ENCODE results near the gene CLASP1. TPM values are rescaled to one million over a fixed set of nuclear protein-coding genes. Genes with fewer than 3 reads are reported as not detected.

The CLASP1 gene
- total RNA-seq, 4 donors from 2014 or later = 28.9 to 58.0 (median 41.9) TPM

GRCh38 chr2:121417826-121418225 is 231.4 kb downstream of the CLASP1 start:
- Histone ChIP-seq H3K36me3 (peaks cover 4 to 94% (median 17%) of the 10 kb centered on the region in 3 donors), H3K4me3 (no peak overlapping the region), H3K9me3 (no peaks in the 10 kb centered on the region), H3K4me1 (no peaks in the 10 kb centered on the region), H3K27ac (no peak overlapping the region), H3K27me3 (no peaks in the 10 kb centered on the region)
- intact Hi-C loops (cut with DNase I) = no loop called here
- no peak for DNase-seq
- TF ChIP-seq CTCF (IDR thresholded peaks at IDR 0.05) = no peak
- WGBS, 2 donors = 72 to 76% methylated on average over 4 of the region's 4 CpGs

DNA sequence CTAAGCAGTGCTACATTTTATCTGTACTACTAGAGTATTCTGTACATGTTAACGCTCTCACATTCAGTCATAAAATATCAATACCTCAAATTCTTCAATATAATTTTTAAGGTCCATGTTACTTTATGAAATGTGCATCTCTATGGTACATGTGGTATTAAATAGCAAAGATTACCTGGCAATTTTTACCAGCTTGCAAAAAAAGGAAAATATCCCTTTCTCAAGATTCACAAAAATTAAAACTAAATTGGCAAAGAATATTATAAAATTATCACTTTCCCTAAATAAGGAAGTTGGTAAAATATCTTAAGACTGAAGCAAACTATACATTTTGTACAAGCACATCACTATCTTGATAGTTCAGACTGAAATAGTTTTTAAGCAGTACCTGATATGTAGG is 233.5 kb downstream of the CLASP1 start:
- DNase-seq = no peak
- Histone ChIP-seq H3K27ac (no peak overlapping the region), H3K27me3 (no peaks in the 10 kb centered on the region), H3K4me1 (no peaks in the 10 kb centered on the region), H3K9me3 (no peaks in the 10 kb centered on the region), H3K36me3 (peaks cover 0 to 84% (median 17%) of the 10 kb centered on the region in 3 donors), H3K4me3 (no peak overlapping the region)
- intact Hi-C loops (cut with DNase I) = no loop called here
- no peak for TF ChIP-seq CTCF (IDR thresholded peaks at IDR 0.05)
- no peak for TF ChIP-seq POLR2A (IDR thresholded peaks at IDR 0.05)
- 94 to 100% methylated on average over 1 of the region's 1 CpG for WGBS, 2 donors

- H3K9me3 ChIP-seq = no peaks in the 10 kb centered on the region
- 76 to 81% methylated on average over 1 of the region's 1 CpG for WGBS, 2 donors
- H3K27ac ChIP-seq = no peak overlapping the region
- intact Hi-C loops (cut with DNase I) = no loop called here
- no peaks in the 10 kb centered on the region for H3K27me3 ChIP-seq
- H3K36me3 ChIP-seq = peaks cover 0 to 84% (median 28%) of the 10 kb centered on the region in 3 donors
- H3K4me1 ChIP-seq = no peaks in the 10 kb centered on the region
- TF ChIP-seq POLR2A (IDR thresholded peaks at IDR 0.05) (no peak), CTCF (IDR thresholded peaks at IDR 0.05) (no peak)
- no peak overlapping the region for H3K4me3 ChIP-seq
- DNase-seq = no peak
These were observed 236.9 kb downstream of the CLASP1 start for GRCh38 chr2:121412349-121412748.

DNA sequence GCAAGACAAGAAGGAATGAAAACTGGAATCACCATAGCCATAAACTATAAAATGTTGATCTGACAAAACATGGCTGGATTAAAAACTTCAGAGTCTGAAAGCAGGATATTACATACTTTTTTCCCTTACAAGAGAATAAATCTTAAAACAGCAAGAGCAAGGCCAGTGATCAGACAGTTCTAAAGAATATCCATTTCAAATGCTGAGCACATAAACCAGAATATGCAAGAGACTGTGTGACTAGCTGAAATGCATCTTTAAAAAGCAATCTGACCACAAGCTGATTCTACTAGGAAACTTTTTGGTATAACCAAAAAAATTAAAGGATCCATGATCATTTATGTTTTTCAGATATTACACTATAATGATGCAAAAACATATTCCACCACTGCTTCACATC is 239.3 kb downstream of the CLASP1 start:
- TF ChIP-seq CTCF (IDR thresholded peaks at IDR 0.05) (no peak), POLR2A (IDR thresholded peaks at IDR 0.05) (no peak)
- DNase-seq = no peak
- Histone ChIP-seq H3K36me3 (peaks cover 5 to 84% (median 39%) of the 10 kb centered on the region in 3 donors), H3K27ac (no peak overlapping the region), H3K4me1 (no peaks in the 10 kb centered on the region), H3K27me3 (no peaks in the 10 kb centered on the region), H3K9me3 (no peaks in the 10 kb centered on the region), H3K4me3 (no peak overlapping the region)
- intact Hi-C loops (cut with DNase I) = loop anchor here (5.0 kb wide), 1 partner anchor 312 kb away; no protein-coding TSS in a partner anchor

- intact Hi-C loops (cut with DNase I) = loop anchor here (5.0 kb wide), 1 partner anchor 313 kb away; no protein-coding TSS in a partner anchor
- WGBS, 2 donors = 58 to 81% methylated on average over 2 of the region's 2 CpGs
- no peaks in the 10 kb centered on the region for H3K27me3 ChIP-seq
- H3K9me3 ChIP-seq = no peaks in the 10 kb centered on the region
- TF ChIP-seq CTCF (IDR thresholded peaks at IDR 0.05) (no peak), POLR2A (IDR thresholded peaks at IDR 0.05) (no peak)
- H3K4me1 ChIP-seq = no peaks in the 10 kb centered on the region
- DNase-seq = no peak
- H3K27ac ChIP-seq = no peak overlapping the region
- H3K36me3 ChIP-seq = peaks cover 5 to 84% (median 38%) of the 10 kb centered on the region in 3 donors
- H3K4me3 ChIP-seq = no peak overlapping the region
These were observed 239.9 kb downstream of the CLASP1 start for GRCh38 chr2:121409388-121409787.
